VCaP (cell line): ENCODE results near the gene PLA2G1B.
"Not testable (repeated sequence)": the region's sequence is repeated elsewhere in the genome, so short reads cannot be mapped to it uniquely, and the experiment has no call there.

Source experiments
- H3K27ac ChIP-seq: fragments of 450-650 bp; 2 replicates; pipeline ENCODE4 v1.5.1; 2017
- TF ChIP-seq, protein P1 (sequence below): fragments of 450-650 bp; conservative IDR thresholded peaks from 2 replicates; pipeline ENCODE4 v1.5.1; 2017; ENCODE audit warnings: mild to moderate bottlenecking, moderate library complexity

Gene PLA2G1B

DNA sequence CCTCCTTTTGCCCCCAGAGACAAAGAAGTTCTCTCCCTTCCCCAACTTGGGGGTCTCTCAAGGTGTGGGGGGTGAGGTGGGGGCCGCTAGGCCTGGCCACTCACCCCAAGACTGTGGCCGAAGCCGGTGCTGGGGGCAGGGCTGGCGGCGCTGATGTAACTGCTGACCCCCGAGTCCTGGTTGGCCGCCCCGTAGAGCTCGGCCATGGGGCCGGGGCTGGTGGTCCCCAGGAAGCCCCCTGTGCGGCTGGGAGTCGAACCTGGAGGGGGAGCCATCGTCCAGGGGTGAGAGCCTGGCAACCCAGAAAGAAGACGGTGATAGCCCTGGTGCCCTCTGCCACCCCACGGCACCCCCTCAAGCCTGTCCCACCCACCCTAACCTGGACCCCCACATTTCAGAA, 18.5 kb upstream of the PLA2G1B start:
- TF ChIP-seq, protein P1, sequence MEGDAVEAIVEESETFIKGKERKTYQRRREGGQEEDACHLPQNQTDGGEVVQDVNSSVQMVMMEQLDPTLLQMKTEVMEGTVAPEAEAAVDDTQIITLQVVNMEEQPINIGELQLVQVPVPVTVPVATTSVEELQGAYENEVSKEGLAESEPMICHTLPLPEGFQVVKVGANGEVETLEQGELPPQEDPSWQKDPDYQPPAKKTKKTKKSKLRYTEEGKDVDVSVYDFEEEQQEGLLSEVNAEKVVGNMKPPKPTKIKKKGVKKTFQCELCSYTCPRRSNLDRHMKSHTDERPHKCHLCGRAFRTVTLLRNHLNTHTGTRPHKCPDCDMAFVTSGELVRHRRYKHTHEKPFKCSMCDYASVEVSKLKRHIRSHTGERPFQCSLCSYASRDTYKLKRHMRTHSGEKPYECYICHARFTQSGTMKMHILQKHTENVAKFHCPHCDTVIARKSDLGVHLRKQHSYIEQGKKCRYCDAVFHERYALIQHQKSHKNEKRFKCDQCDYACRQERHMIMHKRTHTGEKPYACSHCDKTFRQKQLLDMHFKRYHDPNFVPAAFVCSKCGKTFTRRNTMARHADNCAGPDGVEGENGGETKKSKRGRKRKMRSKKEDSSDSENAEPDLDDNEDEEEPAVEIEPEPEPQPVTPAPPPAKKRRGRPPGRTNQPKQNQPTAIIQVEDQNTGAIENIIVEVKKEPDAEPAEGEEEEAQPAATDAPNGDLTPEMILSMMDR, result no peak
- no peak overlapping the region for H3K27ac ChIP-seq

DNA sequence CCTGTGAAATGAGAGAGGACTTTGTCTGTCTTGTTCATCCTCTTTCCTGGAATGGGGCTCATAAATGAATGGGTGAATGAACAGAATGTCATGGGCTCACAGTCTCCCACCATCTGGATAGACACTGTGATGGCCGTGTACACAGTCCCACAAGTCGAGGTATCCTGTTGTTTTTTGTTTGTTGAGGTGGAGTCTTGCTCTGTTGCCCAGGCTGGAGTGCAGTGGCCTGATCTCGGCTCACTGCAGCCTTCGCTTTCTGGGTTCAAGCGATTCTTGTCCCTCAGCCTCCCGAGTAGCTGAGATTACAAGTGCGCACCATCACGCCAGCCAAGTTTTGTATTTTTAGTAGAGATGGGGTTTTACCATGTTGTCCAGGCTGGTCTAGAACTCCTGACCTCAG, 16.1 kb upstream of the PLA2G1B start:
- no peak overlapping the region for H3K27ac ChIP-seq

DNA sequence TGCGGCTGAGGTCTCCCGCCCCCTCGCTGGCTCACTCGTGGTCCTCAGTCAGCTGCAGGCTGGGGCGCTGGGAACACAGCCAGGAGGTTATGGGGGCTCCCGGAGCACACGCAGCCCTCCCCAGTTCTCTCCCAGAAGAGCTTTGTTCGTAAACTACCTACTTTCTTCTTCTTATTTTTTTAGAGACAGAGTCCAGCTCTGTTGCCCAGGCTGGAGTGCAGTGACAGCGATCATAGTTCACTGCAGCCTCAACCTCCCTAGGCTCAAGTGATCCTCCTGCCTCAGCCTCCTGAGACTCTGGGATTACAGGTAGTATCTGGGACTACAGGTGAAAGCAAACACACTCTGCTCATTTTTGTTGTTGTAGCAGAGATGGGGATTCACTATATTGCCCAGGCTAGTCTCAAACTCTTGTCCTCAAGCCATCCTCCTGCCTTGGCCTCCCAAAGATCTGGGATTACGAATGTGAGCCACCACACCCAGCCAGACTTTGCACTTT, 15.5 kb upstream of the PLA2G1B start:
- TF ChIP-seq, protein P1, result no peak
- no peak overlapping the region for H3K27ac ChIP-seq

More for the DNA sequence above, 16.1 kb upstream of the PLA2G1B start:
- TF ChIP-seq, protein P1, result no peak

DNA sequence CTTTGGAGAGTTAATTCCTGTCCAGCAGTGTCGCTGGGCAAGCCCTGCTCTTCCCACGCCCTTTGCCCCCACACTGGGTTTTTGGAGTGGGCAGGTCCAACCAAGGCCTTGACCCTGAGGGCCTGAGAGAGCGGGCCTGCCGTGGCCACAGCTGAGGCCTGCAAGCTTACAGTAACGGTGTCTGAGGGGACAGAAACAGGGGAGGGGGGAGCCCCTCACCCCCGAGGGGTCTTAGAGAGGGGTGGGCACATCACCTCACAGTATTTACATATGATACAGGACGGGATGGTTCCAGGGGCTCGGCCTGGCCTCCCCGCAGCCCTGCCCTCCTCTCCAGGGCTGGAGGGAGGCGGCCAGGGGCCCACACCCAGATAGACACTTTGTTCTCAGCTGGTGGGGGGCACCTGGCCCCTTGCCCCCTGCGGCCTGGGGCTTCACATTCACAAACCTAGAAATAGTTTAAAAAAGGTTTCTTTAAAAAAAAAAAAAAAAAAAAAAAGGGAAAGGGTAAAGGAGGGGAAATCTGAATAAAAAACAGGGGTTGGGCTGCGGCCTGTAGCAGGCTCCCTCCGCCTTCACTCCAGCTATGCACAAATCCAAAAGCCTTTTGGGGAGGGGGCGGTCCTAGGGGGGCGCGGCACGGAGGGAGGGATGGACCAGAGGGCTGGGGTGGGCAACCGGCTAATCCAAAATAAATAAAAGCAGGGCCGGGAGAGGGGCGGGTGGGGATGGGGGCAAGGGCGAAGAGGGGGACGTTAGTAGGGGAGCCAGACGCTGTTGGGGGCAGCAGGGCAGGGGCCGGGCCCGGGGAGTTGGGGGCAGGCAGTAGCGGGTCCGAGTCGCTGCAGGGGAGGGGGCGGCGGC, 14.8 kb upstream of the PLA2G1B start:
- TF ChIP-seq, protein P1, result no peak
- no peak overlapping the region for H3K27ac ChIP-seq

DNA sequence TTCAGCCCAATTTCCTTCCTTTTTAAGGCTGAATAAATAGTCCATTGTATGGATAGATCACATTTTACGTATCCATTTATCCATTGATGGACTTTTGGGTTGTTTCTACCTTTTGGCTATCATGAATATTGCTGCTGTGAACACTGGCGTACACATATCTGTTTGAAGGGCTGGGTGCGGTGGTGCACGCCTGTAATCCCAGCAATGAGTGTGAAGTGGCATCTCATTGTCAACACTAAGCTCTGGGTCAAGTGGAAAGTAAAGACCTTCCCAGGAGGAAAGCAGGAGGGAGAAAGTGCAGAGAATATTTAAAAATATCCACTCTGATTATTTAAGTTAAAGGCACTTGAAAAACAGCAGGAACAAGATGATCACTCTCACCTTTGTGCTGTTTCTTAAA, 11.7 kb upstream of the PLA2G1B start:
- TF ChIP-seq, protein P1, result no peak
- no peak overlapping the region for H3K27ac ChIP-seq

DNA sequence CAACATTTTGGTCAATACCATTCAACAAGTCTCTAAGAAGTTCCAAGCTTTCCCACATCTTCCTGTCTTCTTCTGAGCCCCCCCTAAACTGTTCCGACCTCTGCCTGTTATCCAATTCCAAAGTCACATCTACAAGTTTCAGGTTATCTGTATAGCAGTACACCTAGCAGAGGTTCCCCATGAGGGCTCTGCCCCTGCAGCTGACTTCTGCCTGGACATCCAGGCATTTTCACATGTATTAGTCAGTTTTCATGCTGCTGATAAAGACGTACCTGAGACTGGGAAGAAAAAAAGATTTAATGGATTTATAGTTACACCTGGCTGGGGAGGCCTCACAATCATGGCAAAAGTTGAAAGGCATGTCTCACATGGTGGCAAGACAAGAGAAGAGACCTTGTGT, 10.2 kb upstream of the PLA2G1B start:
- TF ChIP-seq, protein P1, result no peak
- no peak overlapping the region for H3K27ac ChIP-seq

DNA sequence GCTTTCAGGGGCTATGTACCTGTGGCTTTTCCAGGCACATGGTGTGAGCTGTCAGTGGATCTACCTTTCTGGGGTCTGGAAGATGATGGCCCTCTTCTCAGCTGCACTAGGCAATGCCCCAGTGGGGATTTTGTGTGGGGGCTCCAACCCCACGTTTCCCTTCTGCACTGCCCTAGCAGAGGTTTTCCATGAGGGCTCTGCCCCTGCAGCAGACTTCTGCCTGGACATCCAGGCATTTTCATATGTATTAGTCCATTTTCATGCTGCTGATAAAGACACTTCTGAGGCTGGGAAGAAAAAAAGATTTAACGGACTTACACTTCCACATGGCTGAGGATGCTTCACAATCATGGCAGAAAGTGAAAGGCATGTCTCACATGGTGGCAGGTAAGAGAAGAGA, 8.8 kb upstream of the PLA2G1B start:
- H3K27ac ChIP-seq, result not testable (repeated sequence)

DNA sequence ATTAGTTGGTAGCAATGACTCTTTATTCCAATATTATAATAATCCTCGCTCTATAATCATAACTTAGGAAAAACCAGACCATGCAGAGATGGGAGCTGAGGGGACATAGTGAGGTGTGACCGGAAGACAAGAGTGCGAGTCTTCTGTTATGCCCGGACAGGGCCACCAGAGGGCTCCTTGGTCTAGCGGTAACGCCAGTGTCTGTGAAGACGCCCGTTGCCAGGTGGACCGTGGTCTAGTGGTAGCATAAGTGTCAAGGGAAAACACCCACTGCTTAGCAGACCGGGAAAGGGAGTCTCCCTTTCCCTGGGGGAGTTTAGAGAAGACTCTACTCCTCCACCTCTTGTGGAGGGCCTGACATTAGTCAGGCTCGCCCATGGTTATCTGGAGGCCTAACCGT, 7.9 kb upstream of the PLA2G1B start:
- not testable (repeated sequence) for H3K27ac ChIP-seq
- TF ChIP-seq, protein P1, result peak; percentile 84
